ENCODE data around the gene ARRDC2.

DNA sequence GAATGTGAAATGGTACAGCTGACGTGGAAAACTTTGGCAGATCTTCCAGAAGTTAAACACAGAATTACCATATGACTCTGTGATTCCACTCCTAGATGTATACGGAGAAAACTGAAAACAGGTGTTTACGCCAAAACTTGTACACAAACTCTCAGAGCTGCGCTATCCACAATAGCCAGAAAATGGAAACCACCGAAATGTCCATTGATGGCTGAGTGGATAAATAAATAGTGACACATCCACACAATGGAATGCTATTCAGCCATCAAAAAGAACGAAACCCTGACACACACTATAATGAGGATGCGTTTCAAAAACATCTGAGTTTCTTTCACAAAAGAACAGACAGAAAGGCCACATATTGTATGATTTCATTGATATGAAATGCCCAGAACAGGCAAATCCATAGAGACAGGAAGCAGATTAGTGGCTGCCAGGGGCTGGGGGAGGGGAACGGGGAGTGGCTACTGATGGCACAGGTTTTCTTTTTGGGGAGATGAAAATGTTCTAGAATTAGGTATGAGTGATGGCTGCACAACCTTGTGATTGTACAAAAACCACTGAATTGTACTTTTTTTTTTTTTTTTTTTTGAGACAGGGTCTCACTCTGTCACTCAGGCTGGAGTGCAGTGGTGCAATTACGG lies 45.7 kb downstream of the ARRDC2 start:
- TF ChIP-seq FOXA1 (IDR thresholded peaks at IDR 0.05) (no peak), TAF1 (conservative IDR thresholded peaks at IDR 0.05) (no peak), SP1 (IDR thresholded peaks at IDR 0.05) (no peak), RXRA (IDR thresholded peaks at IDR 0.05) (no peak), RAD21 (IDR thresholded peaks at IDR 0.05) (no peak), HNF4G (IDR thresholded peaks at IDR 0.05) (no peak), JUND (IDR thresholded peaks at IDR 0.05) (no peak), EGR1 (IDR thresholded peaks at IDR 0.05; ENCODE audit: low read depth in 2 of 2) (no peak)
- TF ChIP-seq, protein P1, sequence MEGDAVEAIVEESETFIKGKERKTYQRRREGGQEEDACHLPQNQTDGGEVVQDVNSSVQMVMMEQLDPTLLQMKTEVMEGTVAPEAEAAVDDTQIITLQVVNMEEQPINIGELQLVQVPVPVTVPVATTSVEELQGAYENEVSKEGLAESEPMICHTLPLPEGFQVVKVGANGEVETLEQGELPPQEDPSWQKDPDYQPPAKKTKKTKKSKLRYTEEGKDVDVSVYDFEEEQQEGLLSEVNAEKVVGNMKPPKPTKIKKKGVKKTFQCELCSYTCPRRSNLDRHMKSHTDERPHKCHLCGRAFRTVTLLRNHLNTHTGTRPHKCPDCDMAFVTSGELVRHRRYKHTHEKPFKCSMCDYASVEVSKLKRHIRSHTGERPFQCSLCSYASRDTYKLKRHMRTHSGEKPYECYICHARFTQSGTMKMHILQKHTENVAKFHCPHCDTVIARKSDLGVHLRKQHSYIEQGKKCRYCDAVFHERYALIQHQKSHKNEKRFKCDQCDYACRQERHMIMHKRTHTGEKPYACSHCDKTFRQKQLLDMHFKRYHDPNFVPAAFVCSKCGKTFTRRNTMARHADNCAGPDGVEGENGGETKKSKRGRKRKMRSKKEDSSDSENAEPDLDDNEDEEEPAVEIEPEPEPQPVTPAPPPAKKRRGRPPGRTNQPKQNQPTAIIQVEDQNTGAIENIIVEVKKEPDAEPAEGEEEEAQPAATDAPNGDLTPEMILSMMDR (IDR thresholded peaks at IDR 0.05; ENCODE audit: low read depth, low read length, missing input control): no peak
- TF ChIP-seq, protein P2, sequence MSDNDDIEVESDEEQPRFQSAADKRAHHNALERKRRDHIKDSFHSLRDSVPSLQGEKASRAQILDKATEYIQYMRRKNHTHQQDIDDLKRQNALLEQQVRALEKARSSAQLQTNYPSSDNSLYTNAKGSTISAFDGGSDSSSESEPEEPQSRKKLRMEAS (IDR thresholded peaks at IDR 0.05): no peak
- TF ChIP-seq, protein P3, sequence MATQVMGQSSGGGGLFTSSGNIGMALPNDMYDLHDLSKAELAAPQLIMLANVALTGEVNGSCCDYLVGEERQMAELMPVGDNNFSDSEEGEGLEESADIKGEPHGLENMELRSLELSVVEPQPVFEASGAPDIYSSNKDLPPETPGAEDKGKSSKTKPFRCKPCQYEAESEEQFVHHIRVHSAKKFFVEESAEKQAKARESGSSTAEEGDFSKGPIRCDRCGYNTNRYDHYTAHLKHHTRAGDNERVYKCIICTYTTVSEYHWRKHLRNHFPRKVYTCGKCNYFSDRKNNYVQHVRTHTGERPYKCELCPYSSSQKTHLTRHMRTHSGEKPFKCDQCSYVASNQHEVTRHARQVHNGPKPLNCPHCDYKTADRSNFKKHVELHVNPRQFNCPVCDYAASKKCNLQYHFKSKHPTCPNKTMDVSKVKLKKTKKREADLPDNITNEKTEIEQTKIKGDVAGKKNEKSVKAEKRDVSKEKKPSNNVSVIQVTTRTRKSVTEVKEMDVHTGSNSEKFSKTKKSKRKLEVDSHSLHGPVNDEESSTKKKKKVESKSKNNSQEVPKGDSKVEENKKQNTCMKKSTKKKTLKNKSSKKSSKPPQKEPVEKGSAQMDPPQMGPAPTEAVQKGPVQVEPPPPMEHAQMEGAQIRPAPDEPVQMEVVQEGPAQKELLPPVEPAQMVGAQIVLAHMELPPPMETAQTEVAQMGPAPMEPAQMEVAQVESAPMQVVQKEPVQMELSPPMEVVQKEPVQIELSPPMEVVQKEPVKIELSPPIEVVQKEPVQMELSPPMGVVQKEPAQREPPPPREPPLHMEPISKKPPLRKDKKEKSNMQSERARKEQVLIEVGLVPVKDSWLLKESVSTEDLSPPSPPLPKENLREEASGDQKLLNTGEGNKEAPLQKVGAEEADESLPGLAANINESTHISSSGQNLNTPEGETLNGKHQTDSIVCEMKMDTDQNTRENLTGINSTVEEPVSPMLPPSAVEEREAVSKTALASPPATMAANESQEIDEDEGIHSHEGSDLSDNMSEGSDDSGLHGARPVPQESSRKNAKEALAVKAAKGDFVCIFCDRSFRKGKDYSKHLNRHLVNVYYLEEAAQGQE (IDR thresholded peaks at IDR 0.05): no peak
